Small intestine (tissue), 7 donors: Measurements from ENCODE around the gene IL22RA2. TPM values are rescaled to one million over a fixed set of nuclear protein-coding genes. Genes with fewer than 3 reads are reported as not detected.

Source experiments
- DNase-seq, 2 donors: peaks; one replicate each; pipeline versions ENCODE4 v3.0.0 to v3.0.0-alpha.2; 2013
- FAIRE-seq: peaks from 2 replicates; lab custom pipeline; 2012; peaks lifted over from hg19 to GRCh38; lab: Jason Lieb, UNC
- H3K27ac ChIP-seq, 3 donors: one replicate each; pipeline ENCODE4 v1.5.1; 2013; ENCODE audit warnings: low read length in 2 of 3, mild to moderate bottlenecking in 2 of 3, control low read depth in 1 of 3, inconsistent platforms in 1 of 3, low read depth in 1 of 3, moderate library complexity in 1 of 3
- H3K27me3 ChIP-seq, 3 donors: one replicate each; pipeline ENCODE4 v1.6.1; 2013; ENCODE audit warnings: low read length in 3 of 3, inconsistent platforms in 1 of 3; ENCODE audit not compliant: control insufficient read depth in 3 of 3, insufficient read depth in 3 of 3
- H3K36me3 ChIP-seq, 3 donors: one replicate each; pipeline ENCODE4 v1.6.1; 2013; ENCODE audit warnings: low read length in 3 of 3, inconsistent platforms in 1 of 3, low read depth in 1 of 3, mild to moderate bottlenecking in 1 of 3, moderate library complexity in 1 of 3; ENCODE audit not compliant: control insufficient read depth in 3 of 3, insufficient read depth in 2 of 3
- H3K4me1 ChIP-seq, 3 donors: one replicate each; pipeline ENCODE4 v1.6.1; 2013; ENCODE audit warnings: low read length in 2 of 3, inconsistent platforms in 1 of 3, low read depth in 1 of 3, mild to moderate bottlenecking in 1 of 3, moderate library complexity in 1 of 3; ENCODE audit not compliant: control insufficient read depth in 3 of 3, insufficient read depth in 2 of 3
- H3K4me3 ChIP-seq, 3 donors: one replicate each; pipeline ENCODE4 v1.5.1; 2013; ENCODE audit warnings: low read length in 3 of 3, control low read depth in 1 of 3, inconsistent platforms in 1 of 3, low read depth in 1 of 3, mild to moderate bottlenecking in 1 of 3, moderate library complexity in 1 of 3
- H3K9me3 ChIP-seq, 2 donors: one replicate each; pipeline ENCODE4 v1.6.1; 2013; ENCODE audit warnings: low read depth in 1 of 2, low read length in 1 of 2; ENCODE audit not compliant: control insufficient read depth in 2 of 2, insufficient read depth in 1 of 2
- WGBS, 3 donors: extraction: QIAGEN DNeasy Blood & Tissue Kit; methylation state at CpG; one replicate each; pipeline ENCODE4 v1.1.7; 2013; 5-methylcytosine and 5-hydroxymethylcytosine counted together
- polyA plus RNA-seq, 4 donors: library from polyadenylated mRNA; stranded (reverse) in 3 of 4; unstranded in 1 of 4; fragments of 200-250 nt in 3 of 4; fragments of 120-200 nt in 1 of 4; gene quantifications; one replicate each; pipeline versions ENCODE4 v1.2.1 to v1.2.3, GENCODE V29; 2013
- donor health status: healthy with polysubstance abuse.
- donor health status: control.
- donor health status: control.
- donor health status: Bipolar disorder and iron deficiency.
- donor health status: healthy.

The IL22RA2 gene
- polyA plus RNA-seq, 4 donors, result 0.01 to 0.41 TPM; not detected in 2

GRCh38 chr6:137097057-137097456, 76.4 kb downstream of the IL22RA2 start:
- H3K36me3 ChIP-seq, result no peaks in the 10 kb centered on the region
- no peak overlapping the region for H3K27ac ChIP-seq
- no peak for FAIRE-seq
- peaks cover 0 to 12% (median 7%) of the 10 kb centered on the region in 3 donors for H3K4me1 ChIP-seq
- no peak overlapping the region for H3K4me3 ChIP-seq
- H3K9me3 ChIP-seq, result peaks cover 0 to 2% of the 10 kb centered on the region in 2 donors
- DNase-seq, result no peak
- no peaks in the 10 kb centered on the region for H3K27me3 ChIP-seq

GRCh38 chr6:137095651-137096238, 77.7 kb downstream of the IL22RA2 start:
- Histone ChIP-seq H3K4me1 (peaks cover 1 to 15% (median 7%) of the 10 kb centered on the region in 3 donors), H3K27me3 (no peaks in the 10 kb centered on the region), H3K27ac (no peak overlapping the region), H3K4me3 (no peak overlapping the region), H3K9me3 (peaks cover 0 to 6% of the 10 kb centered on the region in 2 donors), H3K36me3 (no peaks in the 10 kb centered on the region)
- DNase-seq (no peak), FAIRE-seq (no peak)

- Histone ChIP-seq H3K27me3 (no peaks in the 10 kb centered on the region), H3K4me1 (peaks cover 3 to 14% (median 7%) of the 10 kb centered on the region in 3 donors), H3K4me3 (no peak overlapping the region), H3K36me3 (no peaks in the 10 kb centered on the region), H3K27ac (no peak overlapping the region), H3K9me3 (peaks cover 0 to 10% of the 10 kb centered on the region in 2 donors)
- WGBS, 3 donors, result 85 to 90% (median 87%) methylated on average over 10 of the region's 10 CpGs
- DNase-seq (no peak), FAIRE-seq (no peak)
Observed at GRCh38 chr6:137095093-137095492, 78.4 kb downstream of the IL22RA2 start.

GRCh38 chr6:137094411-137095008, 78.9 kb downstream of the IL22RA2 start:
- FAIRE-seq (no peak), DNase-seq (peak; percentile 71 to 80)
- Histone ChIP-seq H3K4me1 (peaks cover 3 to 12% (median 8%) of the 10 kb centered on the region in 3 donors), H3K9me3 (peaks cover 0 to 12% of the 10 kb centered on the region in 2 donors), H3K4me3 (no peak overlapping the region), H3K36me3 (no peaks in the 10 kb centered on the region), H3K27ac (no peak overlapping the region), H3K27me3 (no peaks in the 10 kb centered on the region)
- WGBS, 3 donors, result 31 to 36% (median 36%) methylated on average over 5 of the region's 5 CpGs

Other genes starting within 250 kb of the IL22RA2 start
- gene IL20RA, start 128.7 kb downstream of the IL22RA2 start, polyA plus RNA-seq, result 1 to 10 TPM in 3 of 4 donors, under 1 TPM in 1; 0.81 to 3.0 (median 1.4) TPM
- gene IFNGR1, start 45.7 kb upstream of the IL22RA2 start, polyA plus RNA-seq, result 100 to 1,000 TPM in 2 of 4 donors, 10 to 100 TPM in 2; 78.1 to 109 (median 90.5) TPM